GM23248 (cell line): ENCODE data around the gene FAM114A1. TPM values are rescaled to one million over a fixed set of nuclear protein-coding genes. Genes with fewer than 3 reads are reported as not detected.

Source experiments
- DNase-seq: peaks from one replicate; pipeline ENCODE4 v3.0.0-alpha.2; 2015
- H2AFZ ChIP-seq: fragments of 200-600 bp; sonication (generic); 2 replicates; pipeline ENCODE4 v1.6.1; 2016; ENCODE audit warnings: antibody characterized with exemption
- H3F3A ChIP-seq: fragments of 200-600 bp; sonication (generic); 2 replicates; pipeline ENCODE4 v1.6.1; 2016; ENCODE audit warnings: mild to moderate bottlenecking, antibody characterized with exemption, mixed run types; ENCODE audit not compliant: insufficient read depth
- H3K27ac ChIP-seq: fragments of 200-600 bp; sonication (generic); 2 replicates; pipeline ENCODE4 v1.5.1; 2016; ENCODE audit warnings: mild to moderate bottlenecking
- H3K27me3 ChIP-seq: fragments of 200-600 bp; sonication (generic); replicated peaks from 2 replicates; pipeline ENCODE4 v1.6.1; 2016; ENCODE audit warnings: mild to moderate bottlenecking; ENCODE audit not compliant: insufficient read depth
- H3K36me3 ChIP-seq: fragments of 200-600 bp; sonication (generic); 2 replicates; pipeline ENCODE4 v1.6.1; 2016; ENCODE audit warnings: low read depth, mild to moderate bottlenecking
- H3K4me1 ChIP-seq: fragments of 200-600 bp; sonication (generic); 2 replicates; pipeline ENCODE4 v1.6.1; 2016; ENCODE audit warnings: mild to moderate bottlenecking; ENCODE audit not compliant: insufficient read depth
- H3K4me2 ChIP-seq: fragments of 200-600 bp; sonication (generic); one replicate; pipeline ENCODE4 v1.6.1; 2016; ENCODE audit warnings: mild to moderate bottlenecking; ENCODE audit not compliant: unreplicated experiment
- H3K4me3 ChIP-seq: fragments of 200-600 bp; sonication (generic); 2 replicates; pipeline ENCODE4 v1.5.1; 2016; ENCODE audit warnings: mild to moderate bottlenecking
- H3K79me2 ChIP-seq: fragments of 200-600 bp; sonication (generic); 2 replicates; pipeline ENCODE4 v1.6.1; 2016; ENCODE audit warnings: mild to moderate bottlenecking; ENCODE audit not compliant: insufficient read depth
- H3K9ac ChIP-seq: fragments of 200-600 bp; sonication (generic); 2 replicates; pipeline ENCODE4 v1.6.1; 2016; ENCODE audit warnings: mild to moderate bottlenecking
- H3K9me2 ChIP-seq: fragments of 200-600 bp; sonication (generic); 2 replicates; pipeline ENCODE4 v1.6.1; 2016; ENCODE audit warnings: mixed run types, mild to moderate bottlenecking, moderate library complexity; ENCODE audit not compliant: insufficient read depth
- H3K9me3 ChIP-seq: fragments of 200-600 bp; sonication (generic); one replicate; pipeline ENCODE4 v1.6.1; 2017; ENCODE audit warnings: low read depth
- H4K20me1 ChIP-seq: fragments of 200-600 bp; sonication (generic); 2 replicates; pipeline ENCODE4 v1.6.0; 2016; ENCODE audit not compliant: insufficient read depth
- EZH2 ChIP-seq: fragments of 200-600 bp; sonication (generic); IDR thresholded peaks from 2 replicates; pipeline ENCODE4 v1.6.1; 2018; ENCODE audit warnings: antibody characterized with exemption, mild to moderate bottlenecking; ENCODE audit not compliant: insufficient read depth, poor library complexity, severe bottlenecking
- EZH2phosphoT487 ChIP-seq: fragments of 200-600 bp; sonication (generic); IDR thresholded peaks from 2 replicates; pipeline ENCODE4 v1.6.1; 2018; ENCODE audit warnings: antibody characterized with exemption, moderate library complexity, mild to moderate bottlenecking, low read depth; ENCODE audit not compliant: insufficient read depth
- WGBS, 2 experiments: methylation state at CpG; one replicate each; pipeline ENCODE4 v1.1.6; 2015 to 2017; ENCODE audit warnings: low lambda C conversion rate in 2 of 2, low coverage in 1 of 2; ENCODE audit errors: missing lambda C conversion rate in 2 of 2; 5-methylcytosine and 5-hydroxymethylcytosine counted together
- in situ Hi-C: fragments of 300-500 bp; cut with MboI; formaldehyde crosslinking; loops from 2 replicates; pipeline ENCODE4 v1.15.0; 2020
- polyA plus RNA-seq: library from polyadenylated mRNA; unstranded; fragments of >200 nt; fragmentation: Nextera tagmentation; extraction: Ambion mirVana; gene quantifications from 2 replicates; pipeline ENCODE4 v1.2.1, GENCODE V29; 2016
- total RNA-seq: library from RNA; depleted of rRNA; stranded (reverse); fragments of >200 nt; shearing (Covaris generic); gene quantifications from 2 replicates; pipeline ENCODE4 v1.2.3, GENCODE V29; 2014

Gene FAM114A1
- total and polyA plus RNA-seq, 2 experiments from 2014 or later = 237 to 318 TPM

- DNase-seq = no peak
- no peak overlapping the region for H3K27ac ChIP-seq
- no peak overlapping the region for H3K4me3 ChIP-seq
- peaks cover 18% of the 10 kb centered on the region for H3K4me1 ChIP-seq
- no peaks in the 10 kb centered on the region for H3K27me3 ChIP-seq
- H3K9me3 ChIP-seq = no peaks in the 10 kb centered on the region
- H3K9ac ChIP-seq = no peak overlapping the region
- no peaks in the 10 kb centered on the region for H3K36me3 ChIP-seq
- no peak overlapping the region for H3K4me2 ChIP-seq
- WGBS, 2 experiments = 95 to 98% methylated on average over 7 of the region's 7 CpGs
- in situ Hi-C loops = no loop called here
- TF ChIP-seq EZH2phosphoT487 = no peak
- TF ChIP-seq EZH2 = no peak
- no peaks in the 10 kb centered on the region for H3K9me2 ChIP-seq
- no peaks in the 10 kb centered on the region for H4K20me1 ChIP-seq
- no peaks in the 10 kb centered on the region for H3K79me2 ChIP-seq
- H2AFZ ChIP-seq = no peak overlapping the region
- H3F3A ChIP-seq = peaks cover 18% of the 10 kb centered on the region
Observed at GRCh38 chr4:38976308-38976707, 108.7 kb downstream of the FAM114A1 start.

- no peak for TF ChIP-seq EZH2phosphoT487
- TF ChIP-seq EZH2 = no peak
- in situ Hi-C loops = no loop called here
- Histone ChIP-seq H3K36me3 (no peaks in the 10 kb centered on the region), H2AFZ (no peak overlapping the region), H3F3A (peaks cover 41% of the 10 kb centered on the region), H3K9ac (no peak overlapping the region), H3K9me3 (no peaks in the 10 kb centered on the region), H3K4me3 (no peak overlapping the region), H4K20me1 (no peaks in the 10 kb centered on the region), H3K79me2 (no peaks in the 10 kb centered on the region), H3K4me1 (peaks cover 42% of the 10 kb centered on the region), H3K27me3 (no peaks in the 10 kb centered on the region), H3K9me2 (no peaks in the 10 kb centered on the region), H3K4me2 (no peak overlapping the region), H3K27ac (no peak overlapping the region)
- 77 to 80% methylated on average over 4 of the region's 4 CpGs for WGBS, 2 experiments
- no peak for DNase-seq
Observed at GRCh38 chr4:38979081-38979480, 111.5 kb downstream of the FAM114A1 start.

- no peak for TF ChIP-seq EZH2
- TF ChIP-seq EZH2phosphoT487 = no peak
- H3K9ac ChIP-seq = no peak overlapping the region
- H3K9me2 ChIP-seq = no peaks in the 10 kb centered on the region
- H3K4me3 ChIP-seq = no peak overlapping the region
- H3K4me2 ChIP-seq = no peak overlapping the region
- H4K20me1 ChIP-seq = no peaks in the 10 kb centered on the region
- DNase-seq = peak; percentile 52
- 73 to 78% methylated on average over 3 of the region's 3 CpGs for WGBS, 2 experiments
- peak overlapping the region; percentile 21; the same call in 1 of the 2 replicates for H3K27ac ChIP-seq
- H3K79me2 ChIP-seq = no peaks in the 10 kb centered on the region
- in situ Hi-C loops = no loop called here
- peaks cover 42% of the 10 kb centered on the region for H3F3A ChIP-seq
- H3K36me3 ChIP-seq = no peaks in the 10 kb centered on the region
- no peaks in the 10 kb centered on the region for H3K9me3 ChIP-seq
- H3K4me1 ChIP-seq = peaks cover 48% of the 10 kb centered on the region
- H3K27me3 ChIP-seq = no peaks in the 10 kb centered on the region
- no peak overlapping the region for H2AFZ ChIP-seq
Observed at GRCh38 chr4:38979511-38980230, 112.1 kb downstream of the FAM114A1 start.

GRCh38 chr4:38980903-38981676 is 113.5 kb downstream of the FAM114A1 start:
- H3K4me1 ChIP-seq = peaks cover 50% of the 10 kb centered on the region
- no peaks in the 10 kb centered on the region for H4K20me1 ChIP-seq
- TF ChIP-seq EZH2 (no peak), EZH2phosphoT487 (no peak)
- peak overlapping the region; percentile 52 for H3K4me2 ChIP-seq
- H3F3A ChIP-seq = peaks cover 42% of the 10 kb centered on the region
- no peaks in the 10 kb centered on the region for H3K79me2 ChIP-seq
- no peaks in the 10 kb centered on the region for H3K36me3 ChIP-seq
- peak overlapping the region; percentile 62; the same call in 1 of the 2 replicates for H2AFZ ChIP-seq
- 0 out of 2 replicates have a peak overlapping the region, but pooled peaks have one; percentile 12 for H3K4me3 ChIP-seq
- WGBS, 2 experiments = 44 to 47% methylated on average over 7 of the region's 7 CpGs
- in situ Hi-C loops = no loop called here
- no peaks in the 10 kb centered on the region for H3K27me3 ChIP-seq
- H3K27ac ChIP-seq = peak overlapping the region; percentile 49
- no peak overlapping the region for H3K9ac ChIP-seq
- peak; percentile 84 for DNase-seq
- no peaks in the 10 kb centered on the region for H3K9me3 ChIP-seq
- no peaks in the 10 kb centered on the region for H3K9me2 ChIP-seq
